ENCODE results near the gene KLHDC3.

KLHDC3 gene

DNA sequence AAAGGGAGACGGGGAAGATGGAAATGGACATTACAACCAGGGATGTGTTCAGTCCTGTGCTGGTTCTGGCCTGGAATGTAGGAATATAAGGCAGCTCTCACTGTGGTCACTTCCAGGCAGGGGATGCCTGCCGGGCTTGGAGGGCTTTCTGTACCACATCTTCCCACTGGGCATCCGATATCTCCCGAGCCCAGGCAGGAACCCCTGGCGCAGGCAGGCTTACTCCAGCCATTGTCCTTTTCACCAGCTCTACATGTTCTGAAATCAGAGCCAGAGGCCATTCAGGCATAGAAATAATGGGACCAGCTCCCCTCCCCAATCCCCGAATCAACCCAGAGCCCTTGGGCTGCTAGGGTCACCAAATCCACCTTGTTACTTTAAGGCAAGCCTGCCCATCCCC is 1.7 kb upstream of the KLHDC3 start:
- H3F3A ChIP-seq (ENCODE audit: control insufficient read depth, insufficient read depth): no peaks in the 10 kb centered on the region
- no peaks in the 10 kb centered on the region for H3K27me3 ChIP-seq (ENCODE audit: control insufficient read depth, low read length)
- H3K4me1 ChIP-seq (ENCODE audit: control insufficient read depth, low read length): peaks cover 36% of the 10 kb centered on the region
- H3K9me2 ChIP-seq (replicated peaks; ENCODE audit: control insufficient read depth, low read length): no peaks in the 10 kb centered on the region
- no peak for TF ChIP-seq EZH2phosphoT487 (IDR thresholded peaks at IDR 0.05; ENCODE audit: borderline replicate concordance, low read length)
- TF ChIP-seq, protein P1, sequence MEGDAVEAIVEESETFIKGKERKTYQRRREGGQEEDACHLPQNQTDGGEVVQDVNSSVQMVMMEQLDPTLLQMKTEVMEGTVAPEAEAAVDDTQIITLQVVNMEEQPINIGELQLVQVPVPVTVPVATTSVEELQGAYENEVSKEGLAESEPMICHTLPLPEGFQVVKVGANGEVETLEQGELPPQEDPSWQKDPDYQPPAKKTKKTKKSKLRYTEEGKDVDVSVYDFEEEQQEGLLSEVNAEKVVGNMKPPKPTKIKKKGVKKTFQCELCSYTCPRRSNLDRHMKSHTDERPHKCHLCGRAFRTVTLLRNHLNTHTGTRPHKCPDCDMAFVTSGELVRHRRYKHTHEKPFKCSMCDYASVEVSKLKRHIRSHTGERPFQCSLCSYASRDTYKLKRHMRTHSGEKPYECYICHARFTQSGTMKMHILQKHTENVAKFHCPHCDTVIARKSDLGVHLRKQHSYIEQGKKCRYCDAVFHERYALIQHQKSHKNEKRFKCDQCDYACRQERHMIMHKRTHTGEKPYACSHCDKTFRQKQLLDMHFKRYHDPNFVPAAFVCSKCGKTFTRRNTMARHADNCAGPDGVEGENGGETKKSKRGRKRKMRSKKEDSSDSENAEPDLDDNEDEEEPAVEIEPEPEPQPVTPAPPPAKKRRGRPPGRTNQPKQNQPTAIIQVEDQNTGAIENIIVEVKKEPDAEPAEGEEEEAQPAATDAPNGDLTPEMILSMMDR (IDR thresholded peaks at IDR 0.05; ENCODE audit: low read depth, low read length, poor library complexity, severe bottlenecking): no peak
- H3K79me2 ChIP-seq (ENCODE audit: control insufficient read depth, low read length): peaks cover 50% of the 10 kb centered on the region
- peak overlapping the region; percentile 88 for H3K4me3 ChIP-seq (ENCODE audit: low read length)
- H3K9me3 ChIP-seq (ENCODE audit: control insufficient read depth, insufficient read depth, low read length): no peaks in the 10 kb centered on the region
- no peaks in the 10 kb centered on the region for H4K20me1 ChIP-seq (ENCODE audit: control insufficient read depth, insufficient read depth, low read depth, low read length)
- H3K27ac ChIP-seq (ENCODE audit: low read depth, low read length): no peak overlapping the region
- peaks cover 62% of the 10 kb centered on the region for H3K36me3 ChIP-seq (ENCODE audit: control insufficient read depth, low read length)
- H3K4me2 ChIP-seq (ENCODE audit: low read length): peak overlapping the region; percentile 92

DNA sequence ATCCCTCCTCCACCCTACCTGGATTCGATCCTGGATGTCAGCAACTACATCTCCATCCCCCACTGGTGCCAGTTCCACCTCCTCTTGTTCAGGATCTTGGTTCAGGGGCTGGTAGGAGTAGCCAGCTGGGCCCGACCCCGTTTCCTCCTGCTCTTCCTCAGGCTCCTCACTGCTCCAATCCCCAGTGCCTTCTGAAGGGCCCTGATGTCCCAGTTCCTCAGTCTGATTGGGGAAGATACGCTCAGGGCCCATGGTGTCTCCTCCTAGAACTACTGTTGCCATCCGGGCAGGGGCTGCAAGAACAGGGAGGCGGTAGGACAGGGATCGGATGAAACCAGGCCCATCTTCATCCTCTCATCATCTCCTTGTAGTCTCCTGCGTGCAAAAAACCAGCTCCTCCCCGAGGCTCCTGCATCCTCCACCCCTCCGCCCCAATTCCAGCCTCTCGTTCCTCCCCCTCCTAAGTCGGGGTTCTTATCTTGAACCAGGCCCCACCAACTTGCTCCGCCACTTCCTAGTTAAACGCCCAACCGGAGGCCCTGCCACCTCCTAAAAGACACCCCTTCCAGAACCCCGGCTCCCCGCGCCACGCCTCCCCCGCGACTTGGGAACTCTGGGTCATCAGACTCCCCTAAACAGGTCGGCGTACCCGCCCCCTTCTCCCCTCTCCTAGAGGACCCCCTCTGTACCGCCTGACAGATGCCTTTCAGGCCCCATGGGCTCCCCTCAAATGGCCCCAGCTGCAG is 779 bp upstream of the KLHDC3 start:
- Histone ChIP-seq H3F3A (ENCODE audit: control insufficient read depth, insufficient read depth) (no peaks in the 10 kb centered on the region), H3K4me3 (ENCODE audit: low read length) (peak overlapping the region; percentile 88), H3K4me1 (ENCODE audit: control insufficient read depth, low read length) (peaks cover 36% of the 10 kb centered on the region), H3K27me3 (ENCODE audit: control insufficient read depth, low read length) (no peaks in the 10 kb centered on the region), H3K79me2 (ENCODE audit: control insufficient read depth, low read length) (peaks cover 50% of the 10 kb centered on the region), H3K36me3 (ENCODE audit: control insufficient read depth, low read length) (peaks cover 62% of the 10 kb centered on the region), H3K9me2 (replicated peaks; ENCODE audit: control insufficient read depth, low read length) (no peaks in the 10 kb centered on the region), H3K27ac (ENCODE audit: low read depth, low read length) (peak overlapping the region; percentile 35), H3K4me2 (ENCODE audit: low read length) (peak overlapping the region; percentile 92), H4K20me1 (ENCODE audit: control insufficient read depth, insufficient read depth, low read depth, low read length) (no peaks in the 10 kb centered on the region), H3K9me3 (ENCODE audit: control insufficient read depth, insufficient read depth, low read length) (no peaks in the 10 kb centered on the region)
- TF ChIP-seq, protein P1 (IDR thresholded peaks at IDR 0.05; ENCODE audit: low read depth, low read length, poor library complexity, severe bottlenecking): no peak
- TF ChIP-seq EZH2phosphoT487 (IDR thresholded peaks at IDR 0.05; ENCODE audit: borderline replicate concordance, low read length): no peak

DNA sequence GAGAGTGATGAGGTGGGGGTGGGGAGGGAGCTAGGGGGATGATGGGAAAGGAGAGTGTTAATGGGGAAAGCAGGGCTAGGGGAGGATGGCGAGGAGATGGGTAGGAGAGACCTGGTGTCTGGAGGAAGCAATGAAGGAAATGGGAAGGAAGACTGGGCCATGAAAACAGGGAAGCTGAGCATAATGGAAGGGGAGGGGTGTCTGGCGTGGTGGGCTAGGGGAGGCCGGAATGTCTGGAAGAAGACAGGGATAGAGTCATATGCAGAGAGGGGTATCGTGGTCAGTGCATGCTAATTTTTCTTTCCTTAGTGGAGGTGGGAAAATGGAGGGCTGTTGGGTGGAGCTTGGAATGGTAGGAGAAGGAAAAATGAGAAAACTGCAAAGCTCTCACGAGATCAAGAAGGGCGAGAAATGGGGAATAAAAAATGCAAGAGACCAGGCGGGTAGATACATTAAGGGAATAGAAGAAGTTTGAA is 423 bp downstream of the KLHDC3 start:
- H3K79me2 ChIP-seq (ENCODE audit: control insufficient read depth, low read length): peaks cover 50% of the 10 kb centered on the region
- no peaks in the 10 kb centered on the region for H3K9me2 ChIP-seq (replicated peaks; ENCODE audit: control insufficient read depth, low read length)
- H3K4me3 ChIP-seq (ENCODE audit: low read length): peak overlapping the region; percentile 90
- peaks cover 32% of the 10 kb centered on the region for H3K4me1 ChIP-seq (ENCODE audit: control insufficient read depth, low read length)
- no peaks in the 10 kb centered on the region for H3K9me3 ChIP-seq (ENCODE audit: control insufficient read depth, insufficient read depth, low read length)
- H3K27me3 ChIP-seq (ENCODE audit: control insufficient read depth, low read length): no peaks in the 10 kb centered on the region
- no peaks in the 10 kb centered on the region for H4K20me1 ChIP-seq (ENCODE audit: control insufficient read depth, insufficient read depth, low read depth, low read length)
- no peak for TF ChIP-seq EZH2phosphoT487 (IDR thresholded peaks at IDR 0.05; ENCODE audit: borderline replicate concordance, low read length)
- TF ChIP-seq, protein P1 (IDR thresholded peaks at IDR 0.05; ENCODE audit: low read depth, low read length, poor library complexity, severe bottlenecking): no peak
- H3K27ac ChIP-seq (ENCODE audit: low read depth, low read length): peak overlapping the region; percentile 37
- H3F3A ChIP-seq (ENCODE audit: control insufficient read depth, insufficient read depth): peaks cover 7% of the 10 kb centered on the region
- H3K4me2 ChIP-seq (ENCODE audit: low read length): peak overlapping the region; percentile 81
- H3K36me3 ChIP-seq (ENCODE audit: control insufficient read depth, low read length): peaks cover 62% of the 10 kb centered on the region

All from DOHH2 (cell line).